ENCODE measurements around the gene TSSK3. TPM values are rescaled to one million over a fixed set of nuclear protein-coding genes. Genes with fewer than 3 reads are reported as not detected.

TSSK3 gene
- total and polyA plus RNA-seq, 2 of the 8 experiments (the other 6 are each of a cell fraction or from before 2014, with no cell fraction given) = 1.2 TPM

- TF ChIP-seq, protein P1, sequence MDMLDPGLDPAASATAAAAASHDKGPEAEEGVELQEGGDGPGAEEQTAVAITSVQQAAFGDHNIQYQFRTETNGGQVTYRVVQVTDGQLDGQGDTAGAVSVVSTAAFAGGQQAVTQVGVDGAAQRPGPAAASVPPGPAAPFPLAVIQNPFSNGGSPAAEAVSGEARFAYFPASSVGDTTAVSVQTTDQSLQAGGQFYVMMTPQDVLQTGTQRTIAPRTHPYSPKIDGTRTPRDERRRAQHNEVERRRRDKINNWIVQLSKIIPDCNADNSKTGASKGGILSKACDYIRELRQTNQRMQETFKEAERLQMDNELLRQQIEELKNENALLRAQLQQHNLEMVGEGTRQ (IDR thresholded peaks at IDR 0.05; ENCODE audit: low read length) = peak; percentile 68
- TF ChIP-seq ATF3 (IDR thresholded peaks at IDR 0.05; ENCODE audit: insufficient read depth, low read depth, low read length) = no peak
- TF ChIP-seq YY1 (IDR thresholded peaks at IDR 0.05; ENCODE audit: low read depth, low read length) = no peak
- TF ChIP-seq POLR2AphosphoS5 (IDR thresholded peaks at IDR 0.05; ENCODE audit: low read depth, low read length) = peak; percentile 69; the same call in 1 of the 2 replicates
- no peak for TF ChIP-seq MAFK (IDR thresholded peaks at IDR 0.05; ENCODE audit: low read depth, low read length)
- no peak for TF ChIP-seq TEAD4 (IDR thresholded peaks at IDR 0.05; ENCODE audit: low read depth, low read length)
- no peak for TF ChIP-seq SRF (IDR thresholded peaks at IDR 0.05; ENCODE audit: low read depth, low read length)
Measured at GRCh38 chr1:32361308-32361673, 1.0 kb upstream of the TSSK3 start (continued).

All from H1 (cell line).